GM19397 (cell line): ENCODE data around the gene GAS2.

Experiments
- ATAC-seq: cut with Tn5 transposase; IDR thresholded peaks from one replicate; pipeline ENCODE4 v1.9.1; 2021; ENCODE audit warnings: mild to moderate bottlenecking, moderate library complexity; ENCODE audit not compliant: unreplicated experiment

GAS2 gene

GRCh38 chr11:22786475-22786874 lies 120.1 kb downstream of the GAS2 start:
- ATAC-seq, result peak; percentile 93

GRCh38 chr11:22787055-22787454 lies 120.6 kb downstream of the GAS2 start:
- ATAC-seq, result no peak

- ATAC-seq, result peak; percentile 47
Observed at GRCh38 chr11:22787551-22788162, 121.2 kb downstream of the GAS2 start.

- ATAC-seq, result no peak
Observed at GRCh38 chr11:22792497-22792896, 126.1 kb downstream of the GAS2 start.

- no peak for ATAC-seq
Observed at GRCh38 chr11:22795914-22796313, 129.5 kb downstream of the GAS2 start.

- no peak for ATAC-seq
Observed at GRCh38 chr11:22797047-22797446, 130.6 kb downstream of the GAS2 start.

GRCh38 chr11:22798901-22799300 lies 132.5 kb downstream of the GAS2 start:
- no peak for ATAC-seq

- no peak for ATAC-seq
Observed at GRCh38 chr11:22800482-22800881, 134.1 kb downstream of the GAS2 start.

GRCh38 chr11:22802861-22803260 lies 136.4 kb downstream of the GAS2 start:
- no peak for ATAC-seq

- ATAC-seq, result no peak
Observed at GRCh38 chr11:22807391-22807790, 141.0 kb downstream of the GAS2 start.

GRCh38 chr11:22807855-22808570 lies 141.6 kb downstream of the GAS2 start:
- peak; percentile 90 for ATAC-seq

- ATAC-seq, result peak; percentile 28
Observed at GRCh38 chr11:22808571-22809197, 142.3 kb downstream of the GAS2 start.

GRCh38 chr11:22809893-22810292 lies 143.5 kb downstream of the GAS2 start:
- no peak for ATAC-seq

GRCh38 chr11:22822203-22822602 lies 155.8 kb downstream of the GAS2 start:
- no peak for ATAC-seq

- ATAC-seq, result no peak
Observed at GRCh38 chr11:22828373-22828772, 162.0 kb downstream of the GAS2 start.

- ATAC-seq, result peak; percentile 90
Observed at GRCh38 chr11:22829231-22830081, 163.0 kb downstream of the GAS2 start, which contains the start of gene SVIP. Gene SVIP (minus strand): TSS chr11:22829801. CDS start chr11:22829748, 53 bp downstream.

- no peak for ATAC-seq
Observed at GRCh38 chr11:22830082-22830414, 163.6 kb downstream of the GAS2 start.

- no peak for ATAC-seq
Observed at GRCh38 chr11:22832315-22833015, 166.1 kb downstream of the GAS2 start.

GRCh38 chr11:22846726-22847125 lies 180.3 kb downstream of the GAS2 start:
- no peak for ATAC-seq

GRCh38 chr11:22851477-22851876 lies 185.1 kb downstream of the GAS2 start:
- ATAC-seq, result no peak

GRCh38 chr11:22859756-22860155 lies 193.3 kb downstream of the GAS2 start:
- no peak for ATAC-seq
